Fibroblast of lung (primary cell): ENCODE measurements around the gene SSTR5.

Experiments used
- CTCF ChIP-seq, 2 donors: IDR thresholded peaks in 1 of 2; conservative IDR thresholded peaks in 1 of 2; 1 replicate in 1 of 2; 2 replicates in 1 of 2; pipeline ENCODE4 v1.5.1; 2011 to 2012; ENCODE audit warnings: low read length in 2 of 2, control low read depth in 1 of 2, inconsistent platforms in 1 of 2, low read depth in 1 of 2, mild to moderate bottlenecking in 1 of 2
- EZH2 ChIP-seq: IDR thresholded peaks from 2 replicates; pipeline ENCODE4 v1.5.1; 2012; ENCODE audit warnings: low read length, control low read depth, mild to moderate bottlenecking; ENCODE audit errors: missing control alignments

- TF ChIP-seq CTCF (conservative IDR thresholded peaks at IDR 0.05 in 1 of 2, IDR thresholded peaks at IDR 0.05 in 1 of 2; ENCODE audit: low read depth in 1 of 2, low read length in 2 of 2) (no peak), EZH2 (no peak)
Observed at GRCh38 chr16:1051446-1051845, 21.1 kb upstream of the SSTR5 start.
